Fibroblast of lung (primary cell): ENCODE data around the gene VAMP2.

Source experiments
- EZH2 ChIP-seq: IDR thresholded peaks from 2 replicates; pipeline ENCODE4 v1.5.1; 2012; ENCODE audit warnings: low read length, control low read depth, mild to moderate bottlenecking; ENCODE audit errors: missing control alignments
- TF ChIP-seq, protein P1 (sequence below), 2 donors: IDR thresholded peaks in 1 of 2; conservative IDR thresholded peaks in 1 of 2; 1 replicate in 1 of 2; 2 replicates in 1 of 2; pipeline ENCODE4 v1.5.1; 2011 to 2012; ENCODE audit warnings: low read length in 2 of 2, control low read depth in 1 of 2, inconsistent platforms in 1 of 2, low read depth in 1 of 2, mild to moderate bottlenecking in 1 of 2

DNA sequence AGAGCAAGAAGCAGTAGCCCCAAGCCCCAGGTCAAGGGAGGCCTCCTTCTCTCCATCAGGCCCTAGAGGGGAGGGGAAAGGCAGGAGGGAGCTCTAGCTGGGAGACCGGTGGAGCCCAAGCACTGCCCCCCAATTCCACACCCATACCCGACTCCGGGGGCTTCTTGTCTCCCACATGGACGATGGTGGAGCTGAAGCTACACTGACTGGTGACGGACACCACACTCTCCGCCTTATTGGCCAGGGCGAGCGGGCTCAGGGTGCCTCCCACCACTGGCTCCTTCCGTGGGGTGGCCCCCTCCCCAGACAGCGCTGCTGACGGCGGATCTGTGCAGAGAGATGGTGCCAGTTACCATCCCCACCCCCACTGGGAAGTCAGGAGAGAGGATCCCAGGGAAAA is 16.9 kb downstream of the VAMP2 start:
- TF ChIP-seq EZH2: no peak
- TF ChIP-seq, protein P1, sequence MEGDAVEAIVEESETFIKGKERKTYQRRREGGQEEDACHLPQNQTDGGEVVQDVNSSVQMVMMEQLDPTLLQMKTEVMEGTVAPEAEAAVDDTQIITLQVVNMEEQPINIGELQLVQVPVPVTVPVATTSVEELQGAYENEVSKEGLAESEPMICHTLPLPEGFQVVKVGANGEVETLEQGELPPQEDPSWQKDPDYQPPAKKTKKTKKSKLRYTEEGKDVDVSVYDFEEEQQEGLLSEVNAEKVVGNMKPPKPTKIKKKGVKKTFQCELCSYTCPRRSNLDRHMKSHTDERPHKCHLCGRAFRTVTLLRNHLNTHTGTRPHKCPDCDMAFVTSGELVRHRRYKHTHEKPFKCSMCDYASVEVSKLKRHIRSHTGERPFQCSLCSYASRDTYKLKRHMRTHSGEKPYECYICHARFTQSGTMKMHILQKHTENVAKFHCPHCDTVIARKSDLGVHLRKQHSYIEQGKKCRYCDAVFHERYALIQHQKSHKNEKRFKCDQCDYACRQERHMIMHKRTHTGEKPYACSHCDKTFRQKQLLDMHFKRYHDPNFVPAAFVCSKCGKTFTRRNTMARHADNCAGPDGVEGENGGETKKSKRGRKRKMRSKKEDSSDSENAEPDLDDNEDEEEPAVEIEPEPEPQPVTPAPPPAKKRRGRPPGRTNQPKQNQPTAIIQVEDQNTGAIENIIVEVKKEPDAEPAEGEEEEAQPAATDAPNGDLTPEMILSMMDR (conservative IDR thresholded peaks at IDR 0.05 in 1 of 2, IDR thresholded peaks at IDR 0.05 in 1 of 2; ENCODE audit: low read depth in 1 of 2, low read length in 2 of 2): no peak
